ENCODE measurements around the gene GRID1. TPM values are rescaled to one million over a fixed set of nuclear protein-coding genes. Genes with fewer than 3 reads are reported as not detected.

The GRID1 gene
- total RNA-seq, 1 experiment from 2014 or later: 0.37 TPM

GRCh38 chr10:86060386-86061277 is 306.0 kb downstream of the GRID1 start:
- Mint-ChIP-seq H3K9me3 (peaks cover 12% of the 10 kb centered on the region; the same call in 1 of the 2 replicates), H3K4me1 (no peaks in the 10 kb centered on the region), H3K27ac (no peak overlapping the region), H3K4me3 (no peak overlapping the region), H3K36me3 (no peaks in the 10 kb centered on the region), H3K27me3 (ENCODE audit: low read depth) (no peaks in the 10 kb centered on the region; the same call in none of the 2 replicates)
- no peak for ATAC-seq
- ChIA-PET POLR2A (interaction anchor here (0.8 kb wide), 1 partner anchor 31 kb away, joined by 3 read pairs; no protein-coding TSS in a partner anchor), CTCF (no interaction called here)
- TF ChIP-seq TEAD4 (CRISPR knock-in tag; IDR thresholded peaks at IDR 0.05) (no peak), GTF2I (CRISPR knock-in tag; conservative IDR thresholded peaks at IDR 0.05) (no peak), ATF3 (CRISPR knock-in tag; conservative IDR thresholded peaks at IDR 0.05) (no peak), SP1 (CRISPR knock-in tag; conservative IDR thresholded peaks at IDR 0.05) (no peak), EMX1 (CRISPR knock-in tag; IDR thresholded peaks at IDR 0.05) (no peak), RORB (CRISPR knock-in tag; IDR thresholded peaks at IDR 0.05) (no peak), JAZF1 (CRISPR knock-in tag; IDR thresholded peaks at IDR 0.05) (no peak), CTCF (IDR thresholded peaks at IDR 0.05) (no peak), ATF6 (CRISPR knock-in tag; IDR thresholded peaks at IDR 0.05) (no peak), FOXP1 (CRISPR knock-in tag; IDR thresholded peaks at IDR 0.05; ENCODE audit: borderline replicate concordance) (no peak), FOXP4 (CRISPR knock-in tag; IDR thresholded peaks at IDR 0.05) (no peak), NR3C1 (CRISPR knock-in tag; conservative IDR thresholded peaks at IDR 0.05; ENCODE audit: low read depth) (no peak)
- no peak for DNase-seq (ENCODE audit: low spot score)

GRCh38 chr10:86059892-86060291 is 306.7 kb downstream of the GRID1 start:
- Mint-ChIP-seq H3K36me3 (no peaks in the 10 kb centered on the region), H3K27me3 (ENCODE audit: low read depth) (no peaks in the 10 kb centered on the region; the same call in none of the 2 replicates), H3K9me3 (peaks cover 17% of the 10 kb centered on the region), H3K27ac (no peak overlapping the region), H3K4me3 (no peak overlapping the region), H3K4me1 (peaks cover 1% of the 10 kb centered on the region; the same call in 1 of the 2 replicates)
- POLR2A ChIA-PET: interaction anchor here (0.8 kb wide), 1 partner anchor 32 kb away, joined by 3 read pairs; no protein-coding TSS in a partner anchor
- ATAC-seq (no peak), DNase-seq (ENCODE audit: low spot score) (no peak)
- CTCF ChIA-PET: no interaction called here
- no peak for TF ChIP-seq RORB (CRISPR knock-in tag; IDR thresholded peaks at IDR 0.05)
- no peak for TF ChIP-seq GRHL2 (CRISPR knock-in tag; IDR thresholded peaks at IDR 0.05; ENCODE audit: insufficient replicate concordance, severe bottlenecking)
- no peak for TF ChIP-seq ZNF416 (CRISPR knock-in tag; IDR thresholded peaks at IDR 0.05)
- TF ChIP-seq MLX (CRISPR knock-in tag; IDR thresholded peaks at IDR 0.05): no peak
- TF ChIP-seq GABPB1 (CRISPR knock-in tag; IDR thresholded peaks at IDR 0.05): no peak
- TF ChIP-seq PRDM15 (CRISPR knock-in tag; IDR thresholded peaks at IDR 0.05): no peak
- no peak for TF ChIP-seq ETV6 (CRISPR knock-in tag; IDR thresholded peaks at IDR 0.05)
- TF ChIP-seq ZBTB21 (CRISPR knock-in tag; IDR thresholded peaks at IDR 0.05; ENCODE audit: borderline replicate concordance): no peak
- TF ChIP-seq ZNF281 (CRISPR knock-in tag; IDR thresholded peaks at IDR 0.05): no peak

Data from WTC11 (cell line).